K562 (cell line): ENCODE results near the gene NR2F2. TPM values are rescaled to one million over a fixed set of nuclear protein-coding genes. Genes with fewer than 3 reads are reported as not detected.

Source experiments
- polyA plus RNA-seq, 8 experiments: library from polyadenylated mRNA; depleted of rRNA in 4 of 8; stranded (reverse) in 5 of 8; unstranded in 3 of 8; fragments of >200 nt; fragmentation: Nextera tagmentation in 2 of 8; fragmentation: Illumina TruSeq in 1 of 8; extraction: Ambion mirVana in 2 of 8; extraction: Trizol in 1 of 8; gene quantifications; 2 replicates each; pipeline versions ENCODE4 v1.2.1 to v1.2.3, GENCODE V29; 2011 to 2014; ENCODE audit warnings: inconsistent platforms in 1 of 8, missing spikeins in 1 of 8
- total RNA-seq, 7 experiments: library from RNA; depleted of rRNA in 6 of 7; stranded (reverse); fragments of >200 nt in 6 of 7; fragmentation: Illumina TruSeq in 2 of 7; extraction: Trizol in 2 of 7; gene quantifications; 2 replicates each; pipeline versions ENCODE4 v1.2.1 to v1.2.3, GENCODE V29; 2011 to 2021; ENCODE audit warnings: low replicate concordance in 1 of 7
- TF ChIP-seq, protein P1 (sequence below), 2 experiments: fragments of 450-650 bp; formaldehyde crosslinking in 1 of 2; IDR thresholded peaks; 2 replicates each; pipeline versions ENCODE4 v1.4.0 to v1.6.1; 2014 to 2020; ENCODE audit warnings: mild to moderate bottlenecking in 2 of 2, borderline replicate concordance in 1 of 2, low read depth in 1 of 2

The NR2F2 gene
- total and polyA plus RNA-seq, 9 of the 15 experiments (the other 6 are each of a cell fraction or from before 2014, with no cell fraction given): 6.0 to 51.8 (median 11.1) TPM

DNA sequence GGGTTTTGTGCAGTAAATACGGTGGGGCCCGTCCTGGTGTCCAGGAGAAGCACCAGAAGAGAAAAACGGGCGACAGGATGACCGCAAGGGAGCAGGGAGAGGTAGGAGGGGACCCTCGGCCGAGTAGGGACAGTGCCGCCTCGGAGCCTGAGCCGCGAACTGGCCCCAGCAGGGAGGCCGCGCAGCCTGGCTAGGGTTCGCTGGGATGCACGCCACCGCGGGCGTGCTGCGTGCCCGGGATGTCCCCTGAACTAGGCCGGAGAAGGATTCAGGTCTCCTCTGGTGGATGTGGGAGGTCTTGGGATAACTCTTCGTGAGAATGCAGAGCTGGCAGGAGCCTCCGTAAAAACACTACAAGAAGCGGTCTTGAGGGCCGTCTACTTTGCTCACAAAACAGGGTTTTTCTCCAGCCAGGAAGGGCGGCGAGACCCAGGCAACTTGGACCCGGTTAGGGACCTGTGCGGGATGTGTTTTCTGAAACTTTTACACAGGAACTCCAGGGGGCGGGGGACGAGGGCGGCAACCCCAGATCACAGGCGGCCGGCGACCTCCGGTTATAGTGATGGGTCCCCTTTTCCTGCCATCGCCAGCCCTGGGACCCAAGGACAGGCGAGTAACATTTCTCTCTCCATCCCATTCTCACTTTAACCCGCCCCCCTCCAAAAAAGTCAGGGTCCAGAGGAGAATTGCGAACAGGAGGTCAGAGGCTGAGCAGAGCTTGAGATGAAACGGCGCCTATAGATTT, 35.5 kb downstream of the NR2F2 start (continued):
- TF ChIP-seq, protein P1, sequence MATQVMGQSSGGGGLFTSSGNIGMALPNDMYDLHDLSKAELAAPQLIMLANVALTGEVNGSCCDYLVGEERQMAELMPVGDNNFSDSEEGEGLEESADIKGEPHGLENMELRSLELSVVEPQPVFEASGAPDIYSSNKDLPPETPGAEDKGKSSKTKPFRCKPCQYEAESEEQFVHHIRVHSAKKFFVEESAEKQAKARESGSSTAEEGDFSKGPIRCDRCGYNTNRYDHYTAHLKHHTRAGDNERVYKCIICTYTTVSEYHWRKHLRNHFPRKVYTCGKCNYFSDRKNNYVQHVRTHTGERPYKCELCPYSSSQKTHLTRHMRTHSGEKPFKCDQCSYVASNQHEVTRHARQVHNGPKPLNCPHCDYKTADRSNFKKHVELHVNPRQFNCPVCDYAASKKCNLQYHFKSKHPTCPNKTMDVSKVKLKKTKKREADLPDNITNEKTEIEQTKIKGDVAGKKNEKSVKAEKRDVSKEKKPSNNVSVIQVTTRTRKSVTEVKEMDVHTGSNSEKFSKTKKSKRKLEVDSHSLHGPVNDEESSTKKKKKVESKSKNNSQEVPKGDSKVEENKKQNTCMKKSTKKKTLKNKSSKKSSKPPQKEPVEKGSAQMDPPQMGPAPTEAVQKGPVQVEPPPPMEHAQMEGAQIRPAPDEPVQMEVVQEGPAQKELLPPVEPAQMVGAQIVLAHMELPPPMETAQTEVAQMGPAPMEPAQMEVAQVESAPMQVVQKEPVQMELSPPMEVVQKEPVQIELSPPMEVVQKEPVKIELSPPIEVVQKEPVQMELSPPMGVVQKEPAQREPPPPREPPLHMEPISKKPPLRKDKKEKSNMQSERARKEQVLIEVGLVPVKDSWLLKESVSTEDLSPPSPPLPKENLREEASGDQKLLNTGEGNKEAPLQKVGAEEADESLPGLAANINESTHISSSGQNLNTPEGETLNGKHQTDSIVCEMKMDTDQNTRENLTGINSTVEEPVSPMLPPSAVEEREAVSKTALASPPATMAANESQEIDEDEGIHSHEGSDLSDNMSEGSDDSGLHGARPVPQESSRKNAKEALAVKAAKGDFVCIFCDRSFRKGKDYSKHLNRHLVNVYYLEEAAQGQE (IDR thresholded peaks at IDR 0.05; ENCODE audit: borderline replicate concordance): no peak
- TF ChIP-seq, protein P1 (CRISPR knock-in tag; IDR thresholded peaks at IDR 0.05; ENCODE audit: low read depth): no peak
- TF ChIP-seq, all 486 proteins: peak for 0
